NT2/D1 (cell line): ENCODE results near the gene GON4L.

ENCODE experiments used
- SUZ12 ChIP-seq: IDR thresholded peaks from 2 replicates; pipeline ENCODE4 v1.6.1; 2011; ENCODE audit not compliant: insufficient read length, insufficient read depth; ENCODE audit errors: extremely low read depth
- YY1 ChIP-seq: IDR thresholded peaks from 2 replicates; pipeline ENCODE4 v1.6.1; 2011; ENCODE audit not compliant: insufficient read length, insufficient read depth
- ZNF274 ChIP-seq: IDR thresholded peaks from 2 replicates; pipeline ENCODE4 v1.6.1; 2011; ENCODE audit warnings: mild to moderate bottlenecking, low read depth, low read length

DNA sequence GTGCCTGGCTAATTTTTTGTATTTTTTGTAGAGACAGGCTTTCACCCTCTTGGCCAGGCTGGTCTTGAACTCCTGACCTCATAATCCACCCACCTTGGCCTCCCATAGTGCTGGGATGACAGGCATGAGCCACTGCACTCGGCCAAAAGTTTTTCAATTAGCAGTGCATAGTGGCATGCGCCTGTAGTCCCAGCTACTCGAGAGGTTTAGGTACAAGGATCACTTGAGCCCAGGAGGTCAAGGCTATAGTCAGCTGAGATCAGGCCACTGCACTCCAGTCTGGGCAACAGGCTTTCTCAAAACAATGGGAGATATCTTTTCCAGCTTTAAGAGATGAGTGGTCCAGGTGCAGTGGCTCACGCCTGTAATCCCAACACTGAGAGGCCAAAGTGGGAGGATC lies 137.3 kb downstream of the GON4L start:
- TF ChIP-seq YY1 (no peak), ZNF274 (no peak), SUZ12 (no peak)
